Parathyroid adenoma (tissue), 2 donors: ENCODE results near the gene ADCY5.

Source experiments
- H2AFZ ChIP-seq: fragments of 300-600 bp; sonication (generic); one replicate; pipeline ENCODE4 v1.7.0; 2017; ENCODE audit warnings: antibody characterized with exemption, mild to moderate bottlenecking
- H3K27ac ChIP-seq: fragments of 300-600 bp; sonication (generic); one replicate; pipeline ENCODE4 v1.7.0; 2017
- H3K27me3 ChIP-seq: fragments of 300-600 bp; sonication (generic); one replicate; pipeline ENCODE4 v1.7.0; 2017; ENCODE audit warnings: low read length; ENCODE audit not compliant: control insufficient read depth, insufficient read depth
- H3K36me3 ChIP-seq: fragments of 300-600 bp; sonication (generic); one replicate; pipeline ENCODE4 v1.7.0; 2017; ENCODE audit warnings: low read length; ENCODE audit not compliant: control insufficient read depth, insufficient read depth
- H3K4me1 ChIP-seq: fragments of 300-600 bp; sonication (generic); one replicate; pipeline ENCODE4 v1.7.0; 2017; ENCODE audit warnings: control low read depth
- H3K4me2 ChIP-seq: fragments of 300-600 bp; sonication (generic); one replicate; pipeline ENCODE4 v1.7.0; 2017; ENCODE audit warnings: low read length
- H3K4me3 ChIP-seq: fragments of 300-600 bp; sonication (generic); one replicate; pipeline ENCODE4 v1.7.0; 2017; ENCODE audit warnings: low read depth, low read length
- H3K79me2 ChIP-seq: fragments of 300-600 bp; sonication (generic); one replicate; pipeline ENCODE4 v1.7.0; 2017; ENCODE audit warnings: control low read depth
- H3K9ac ChIP-seq: fragments of 300-600 bp; sonication (generic); one replicate; pipeline ENCODE4 v1.7.0; 2017; ENCODE audit warnings: mild to moderate bottlenecking
- H3K9me3 ChIP-seq: fragments of 300-600 bp; sonication (generic); one replicate; pipeline ENCODE4 v1.7.0; 2017; ENCODE audit warnings: low read length; ENCODE audit not compliant: control insufficient read depth
- CTCF ChIP-seq: fragments of 300-600 bp; sonication (generic); IDR thresholded peaks from one replicate; pipeline ENCODE4 v1.7.0; 2017; ENCODE audit warnings: antibody characterized with exemption, mild to moderate bottlenecking
- donor health status: primary hyperparathyroidism.

The ADCY5 gene

GRCh38 chr3:123414973-123415775 is 33.7 kb downstream of the ADCY5 start:
- no peak for TF ChIP-seq CTCF
- Histone ChIP-seq H3K9me3 (no peaks in the 10 kb centered on the region), H3K9ac (no peak overlapping the region), H3K36me3 (no peaks in the 10 kb centered on the region), H3K4me1 (no peaks in the 10 kb centered on the region), H3K4me2 (no peak overlapping the region), H2AFZ (no peak overlapping the region), H3K79me2 (no peaks in the 10 kb centered on the region), H3K27me3 (no peaks in the 10 kb centered on the region), H3K4me3 (no peak overlapping the region), H3K27ac (peak overlapping the region; percentile 4)

GRCh38 chr3:123412811-123413604 is 35.9 kb downstream of the ADCY5 start:
- Histone ChIP-seq H3K9ac (no peak overlapping the region), H3K79me2 (no peaks in the 10 kb centered on the region), H3K27ac (peak overlapping the region; percentile 47), H3K4me2 (no peak overlapping the region), H3K9me3 (no peaks in the 10 kb centered on the region), H3K4me3 (no peak overlapping the region), H3K4me1 (no peaks in the 10 kb centered on the region), H3K36me3 (no peaks in the 10 kb centered on the region), H3K27me3 (no peaks in the 10 kb centered on the region), H2AFZ (no peak overlapping the region)
- TF ChIP-seq CTCF = no peak

- TF ChIP-seq CTCF = no peak
- no peak overlapping the region for H3K9ac ChIP-seq
- no peaks in the 10 kb centered on the region for H3K79me2 ChIP-seq
- H3K27ac ChIP-seq = peak overlapping the region; percentile 36
- no peak overlapping the region for H3K4me2 ChIP-seq
- H3K9me3 ChIP-seq = no peaks in the 10 kb centered on the region
- no peak overlapping the region for H3K4me3 ChIP-seq
- no peaks in the 10 kb centered on the region for H3K4me1 ChIP-seq
- no peaks in the 10 kb centered on the region for H3K36me3 ChIP-seq
- H2AFZ ChIP-seq = no peak overlapping the region
- no peaks in the 10 kb centered on the region for H3K27me3 ChIP-seq
Observed at GRCh38 chr3:123412076-123412475, 36.8 kb downstream of the ADCY5 start.

GRCh38 chr3:123411340-123412040 is 37.4 kb downstream of the ADCY5 start:
- no peak for TF ChIP-seq CTCF
- Histone ChIP-seq H3K27ac (peak overlapping the region; percentile 36), H3K79me2 (no peaks in the 10 kb centered on the region), H3K4me2 (no peak overlapping the region), H3K4me3 (no peak overlapping the region), H3K36me3 (no peaks in the 10 kb centered on the region), H3K27me3 (no peaks in the 10 kb centered on the region), H3K9me3 (no peaks in the 10 kb centered on the region), H3K4me1 (no peaks in the 10 kb centered on the region), H2AFZ (no peak overlapping the region), H3K9ac (no peak overlapping the region)
